Measurements from ENCODE around the gene SUN1. TPM values are rescaled to one million over a fixed set of nuclear protein-coding genes. Genes with fewer than 3 reads are reported as not detected.

The SUN1 gene
- total RNA-seq, 1 experiment from 2014 or later, result 181 TPM

- no TSS peak for BruUV-seq (replicated peaks)
- Histone ChIP-seq H4K20me1 (ENCODE audit: insufficient read depth) (no peaks in the 10 kb centered on the region; the same call in 1 of the 2 replicates), H3K4me3 (replicated peaks in 1 of 2; ENCODE audit: low read depth in 1 of 2, low read length in 2 of 2) (no peak overlapping the region), H3K36me3 (ENCODE audit: control insufficient read depth in 1 of 2, insufficient read depth in 2 of 2, low read length in 2 of 2) (peaks cover 0 to 10% of the 10 kb centered on the region in 2 experiments; a peak in 2 of 4 replicates), H2AFZ (ENCODE audit: low read depth, low read length, poor library complexity, severe bottlenecking) (no peak overlapping the region), H3K9ac (ENCODE audit: low read length) (no peak overlapping the region), H3K9me2 (ENCODE audit: insufficient read depth) (no peaks in the 10 kb centered on the region), H3K4me2 (ENCODE audit: low read length) (no peak overlapping the region), H3K4me1 (ENCODE audit: control insufficient read depth in 1 of 2, insufficient read depth in 2 of 2, low read length in 2 of 2) (peaks cover 4 to 7% of the 10 kb centered on the region in 2 experiments), H3K27me3 (ENCODE audit: insufficient read depth, low read length) (no peaks in the 10 kb centered on the region), H3K27ac (ENCODE audit: low read depth, low read length) (no peak overlapping the region), H3K79me2 (ENCODE audit: insufficient read depth, low read length) (peaks cover 100% of the 10 kb centered on the region), H3K9me3 (ENCODE audit: control insufficient read depth in 1 of 2, insufficient read depth in 1 of 2, low read depth in 1 of 2, low read length in 2 of 2) (no peaks in the 10 kb centered on the region)
- intact Hi-C loops (cut with micrococcal nuclease), result no loop called here
- POLR2A ChIA-PET, result no interaction called here
- TF ChIP-seq YY1 (IDR thresholded peaks at IDR 0.05; ENCODE audit: extremely low read depth, insufficient replicate concordance, low read depth, low read length) (no peak), JUND (IDR thresholded peaks at IDR 0.05) (no peak), SP1 (IDR thresholded peaks at IDR 0.05; ENCODE audit: low read depth) (no peak)
- RAD21 ChIA-PET (ENCODE audit: low non-redundant PET in 1 of 2, low total read pairs in 2 of 2, uncharacterized antibody in 2 of 2, unreplicated experiment in 2 of 2), result no interaction called here
- CTCF ChIA-PET, result no interaction called here
- no peak for DNase-seq (ENCODE audit: low read depth, low spot score)
- no peak for ATAC-seq
These were observed 50.2 kb downstream of the SUN1 start for GRCh38 chr7:882336-883035.

- no peak overlapping the region for H3K4me3 ChIP-seq (replicated peaks in 1 of 2; ENCODE audit: low read depth in 1 of 2, low read length in 2 of 2)
- DNase-seq (ENCODE audit: low read depth, low spot score) (no peak), ATAC-seq (no peak)
- RAD21 ChIA-PET (ENCODE audit: low non-redundant PET in 1 of 2, low total read pairs in 2 of 2, uncharacterized antibody in 2 of 2, unreplicated experiment in 2 of 2), result no interaction called here
- H3K36me3 ChIP-seq (ENCODE audit: control insufficient read depth in 1 of 2, insufficient read depth in 2 of 2, low read length in 2 of 2), result peaks cover 0 to 10% of the 10 kb centered on the region in 2 experiments; a peak in 2 of 4 replicates
- intact Hi-C loops (cut with micrococcal nuclease), result no loop called here
- POLR2A ChIA-PET, result no interaction called here
- no peak overlapping the region for H3K27ac ChIP-seq (ENCODE audit: low read depth, low read length)
- no peaks in the 10 kb centered on the region for H3K27me3 ChIP-seq (ENCODE audit: insufficient read depth, low read length)
- no TSS peak for BruUV-seq (replicated peaks)
- H2AFZ ChIP-seq (ENCODE audit: low read depth, low read length, poor library complexity, severe bottlenecking), result no peak overlapping the region
- CTCF ChIA-PET, result no interaction called here
- peaks cover 100% of the 10 kb centered on the region for H3K79me2 ChIP-seq (ENCODE audit: insufficient read depth, low read length)
- no peak overlapping the region for H3K9ac ChIP-seq (ENCODE audit: low read length)
- H4K20me1 ChIP-seq (ENCODE audit: insufficient read depth), result no peaks in the 10 kb centered on the region
- TF ChIP-seq SIN3A (IDR thresholded peaks at IDR 0.05; ENCODE audit: low read depth) (no peak), JUND (IDR thresholded peaks at IDR 0.05) (no peak), TCF7L2 (IDR thresholded peaks at IDR 0.05; ENCODE audit: borderline replicate concordance, extremely low read depth, insufficient read depth, insufficient read length) (no peak), MAX (IDR thresholded peaks at IDR 0.05) (no peak), POLR2A (IDR thresholded peaks at IDR 0.05; ENCODE audit: borderline replicate concordance, extremely low read depth, insufficient read depth, insufficient read length) (no peak), CTCF (IDR thresholded peaks at IDR 0.05 in 2 of 3, conservative IDR thresholded peaks at IDR 0.05 in 1 of 3; ENCODE audit: borderline replicate concordance in 1 of 3, insufficient read depth in 1 of 3, low read depth in 2 of 3, low read length in 2 of 3) (no peak), CEBPB (IDR thresholded peaks at IDR 0.05; ENCODE audit: low read depth) (no peak), SP1 (IDR thresholded peaks at IDR 0.05; ENCODE audit: low read depth) (no peak), ZFX (IDR thresholded peaks at IDR 0.05) (no peak), YY1 (IDR thresholded peaks at IDR 0.05; ENCODE audit: extremely low read depth, insufficient replicate concordance, low read depth, low read length) (no peak), ZNF274 (IDR thresholded peaks at IDR 0.05; ENCODE audit: low read depth, low read length) (no peak)
- peaks cover under 1 to 2% of the 10 kb centered on the region in 2 experiments for H3K4me1 ChIP-seq (ENCODE audit: control insufficient read depth in 1 of 2, insufficient read depth in 2 of 2, low read length in 2 of 2)
- no peaks in the 10 kb centered on the region for H3K9me2 ChIP-seq (ENCODE audit: insufficient read depth)
- no peaks in the 10 kb centered on the region for H3K9me3 ChIP-seq (ENCODE audit: control insufficient read depth in 1 of 2, insufficient read depth in 1 of 2, low read depth in 1 of 2, low read length in 2 of 2)
- H3K4me2 ChIP-seq (ENCODE audit: low read length), result no peak overlapping the region
These were observed 51.1 kb downstream of the SUN1 start for GRCh38 chr7:883055-884021.
